ENCODE results near the gene ACSS1.

GRCh38 chr20:24989162-24989561 is 68.8 kb downstream of the ACSS1 start:
- no peak for TF ChIP-seq EZH2phosphoT487 (IDR thresholded peaks at IDR 0.05)
- TF ChIP-seq CTCF (IDR thresholded peaks at IDR 0.05) = no peak

Data from neural progenitor cell (in vitro differentiated cells).